ENCODE data around the gene KCNE3. TPM values are rescaled to one million over a fixed set of nuclear protein-coding genes. Genes with fewer than 3 reads are reported as not detected.

The KCNE3 gene
- total RNA-seq, 2 donors from 2014 or later = 31.9 to 41.2 TPM

GRCh38 chr11:74487875-74488274 is 20.5 kb upstream of the KCNE3 start:
- no peaks in the 10 kb centered on the region for H3K4me1 ChIP-seq
- intact Hi-C loops (cut with DNase I) = no loop called here
- TF ChIP-seq, protein P1, sequence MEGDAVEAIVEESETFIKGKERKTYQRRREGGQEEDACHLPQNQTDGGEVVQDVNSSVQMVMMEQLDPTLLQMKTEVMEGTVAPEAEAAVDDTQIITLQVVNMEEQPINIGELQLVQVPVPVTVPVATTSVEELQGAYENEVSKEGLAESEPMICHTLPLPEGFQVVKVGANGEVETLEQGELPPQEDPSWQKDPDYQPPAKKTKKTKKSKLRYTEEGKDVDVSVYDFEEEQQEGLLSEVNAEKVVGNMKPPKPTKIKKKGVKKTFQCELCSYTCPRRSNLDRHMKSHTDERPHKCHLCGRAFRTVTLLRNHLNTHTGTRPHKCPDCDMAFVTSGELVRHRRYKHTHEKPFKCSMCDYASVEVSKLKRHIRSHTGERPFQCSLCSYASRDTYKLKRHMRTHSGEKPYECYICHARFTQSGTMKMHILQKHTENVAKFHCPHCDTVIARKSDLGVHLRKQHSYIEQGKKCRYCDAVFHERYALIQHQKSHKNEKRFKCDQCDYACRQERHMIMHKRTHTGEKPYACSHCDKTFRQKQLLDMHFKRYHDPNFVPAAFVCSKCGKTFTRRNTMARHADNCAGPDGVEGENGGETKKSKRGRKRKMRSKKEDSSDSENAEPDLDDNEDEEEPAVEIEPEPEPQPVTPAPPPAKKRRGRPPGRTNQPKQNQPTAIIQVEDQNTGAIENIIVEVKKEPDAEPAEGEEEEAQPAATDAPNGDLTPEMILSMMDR (IDR thresholded peaks at IDR 0.05) = no peak
- H3K36me3 ChIP-seq = no peaks in the 10 kb centered on the region
- H3K9ac ChIP-seq (ENCODE audit: low read depth in 2 of 2, low read length in 2 of 2) = no peak overlapping the region
- H3K4me3 ChIP-seq = no peak overlapping the region
- H3K9me3 ChIP-seq = no peaks in the 10 kb centered on the region
- H3K27ac ChIP-seq = no peak overlapping the region
- DNase-seq = no peak
- no peaks in the 10 kb centered on the region for H3K27me3 ChIP-seq

DNA sequence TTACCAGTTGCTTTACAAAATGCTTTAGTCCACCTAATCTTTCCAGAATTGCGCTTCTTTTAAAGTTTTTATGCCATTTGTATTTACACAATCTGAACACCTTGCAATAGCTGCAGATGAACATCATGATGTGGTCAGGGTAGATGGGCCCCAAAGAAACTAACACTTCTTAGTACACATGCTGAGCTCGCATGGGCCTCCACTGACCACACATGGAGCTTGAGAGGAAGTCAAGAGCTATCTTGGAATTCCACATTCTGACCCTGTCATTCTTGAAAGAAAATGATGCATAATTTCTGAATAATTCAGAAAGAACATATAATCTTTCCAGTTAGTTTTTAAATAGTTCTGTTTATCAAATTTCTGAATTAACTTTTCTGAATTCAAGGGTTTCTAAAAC is 18.5 kb upstream of the KCNE3 start:
- intact Hi-C loops (cut with DNase I) = no loop called here
- DNase-seq = no peak
- H3K4me1 ChIP-seq = no peaks in the 10 kb centered on the region
- H3K4me3 ChIP-seq = no peak overlapping the region
- no peaks in the 10 kb centered on the region for H3K9me3 ChIP-seq
- H3K27me3 ChIP-seq = no peaks in the 10 kb centered on the region
- TF ChIP-seq, protein P1 (IDR thresholded peaks at IDR 0.05) = no peak
- no peaks in the 10 kb centered on the region for H3K36me3 ChIP-seq
- no peak overlapping the region for H3K9ac ChIP-seq (ENCODE audit: low read depth in 2 of 2, low read length in 2 of 2)
- H3K27ac ChIP-seq = no peak overlapping the region

DNA sequence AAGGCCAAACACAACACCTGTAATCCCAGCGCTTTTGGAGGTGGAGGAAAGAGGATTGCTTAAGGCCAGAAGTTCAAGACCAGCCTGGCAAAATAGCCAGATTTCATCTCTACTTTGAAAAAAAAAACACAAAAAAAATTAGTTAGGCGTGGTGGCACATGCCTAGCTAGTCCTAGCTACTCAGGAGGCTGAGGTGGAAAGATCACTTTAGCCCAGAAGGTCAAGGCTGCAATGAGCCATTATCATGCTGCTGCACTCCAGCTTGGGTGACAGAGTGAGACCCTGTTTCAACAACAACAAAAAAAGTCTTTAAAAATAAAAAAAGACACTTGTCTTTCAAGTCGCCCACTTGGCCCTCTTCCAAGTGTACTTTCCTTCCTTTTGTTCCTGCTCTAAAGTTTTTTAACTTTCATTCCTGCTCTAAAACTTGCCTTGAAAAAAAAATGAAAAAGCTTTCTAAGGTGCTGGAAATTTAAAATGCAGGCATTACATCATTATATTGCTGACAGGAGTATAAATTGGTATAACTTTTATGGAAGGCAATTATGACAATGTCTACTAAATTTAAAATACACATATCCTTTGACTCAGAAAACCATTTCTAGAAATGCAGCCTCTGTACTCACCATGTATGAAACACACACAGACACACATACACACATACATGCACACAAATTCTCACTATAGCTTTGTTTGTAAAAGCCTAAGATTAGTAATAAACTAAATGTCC is 13.5 kb upstream of the KCNE3 start:
- intact Hi-C loops (cut with DNase I) = no loop called here

GRCh38 chr11:74479732-74480123 is 12.4 kb upstream of the KCNE3 start:
- Histone ChIP-seq H3K9ac (ENCODE audit: low read depth in 2 of 2, low read length in 2 of 2) (no peak overlapping the region), H3K36me3 (no peaks in the 10 kb centered on the region), H3K27me3 (no peaks in the 10 kb centered on the region), H3K4me1 (no peaks in the 10 kb centered on the region), H3K4me3 (no peak overlapping the region), H3K27ac (no peak overlapping the region), H3K9me3 (no peaks in the 10 kb centered on the region)
- intact Hi-C loops (cut with DNase I) = no loop called here
- DNase-seq = no peak
- TF ChIP-seq, protein P1 (IDR thresholded peaks at IDR 0.05) = no peak

More for the DNA sequence above, 13.5 kb upstream of the KCNE3 start:
- H3K9me3 ChIP-seq = no peaks in the 10 kb centered on the region
- TF ChIP-seq, protein P1 (IDR thresholded peaks at IDR 0.05) = no peak
- H3K36me3 ChIP-seq = no peaks in the 10 kb centered on the region
- H3K27ac ChIP-seq = no peak overlapping the region
- no peak overlapping the region for H3K9ac ChIP-seq (ENCODE audit: low read depth in 2 of 2, low read length in 2 of 2)
- H3K4me3 ChIP-seq = no peak overlapping the region
- no peaks in the 10 kb centered on the region for H3K27me3 ChIP-seq
- DNase-seq = no peak
- no peaks in the 10 kb centered on the region for H3K4me1 ChIP-seq

DNA sequence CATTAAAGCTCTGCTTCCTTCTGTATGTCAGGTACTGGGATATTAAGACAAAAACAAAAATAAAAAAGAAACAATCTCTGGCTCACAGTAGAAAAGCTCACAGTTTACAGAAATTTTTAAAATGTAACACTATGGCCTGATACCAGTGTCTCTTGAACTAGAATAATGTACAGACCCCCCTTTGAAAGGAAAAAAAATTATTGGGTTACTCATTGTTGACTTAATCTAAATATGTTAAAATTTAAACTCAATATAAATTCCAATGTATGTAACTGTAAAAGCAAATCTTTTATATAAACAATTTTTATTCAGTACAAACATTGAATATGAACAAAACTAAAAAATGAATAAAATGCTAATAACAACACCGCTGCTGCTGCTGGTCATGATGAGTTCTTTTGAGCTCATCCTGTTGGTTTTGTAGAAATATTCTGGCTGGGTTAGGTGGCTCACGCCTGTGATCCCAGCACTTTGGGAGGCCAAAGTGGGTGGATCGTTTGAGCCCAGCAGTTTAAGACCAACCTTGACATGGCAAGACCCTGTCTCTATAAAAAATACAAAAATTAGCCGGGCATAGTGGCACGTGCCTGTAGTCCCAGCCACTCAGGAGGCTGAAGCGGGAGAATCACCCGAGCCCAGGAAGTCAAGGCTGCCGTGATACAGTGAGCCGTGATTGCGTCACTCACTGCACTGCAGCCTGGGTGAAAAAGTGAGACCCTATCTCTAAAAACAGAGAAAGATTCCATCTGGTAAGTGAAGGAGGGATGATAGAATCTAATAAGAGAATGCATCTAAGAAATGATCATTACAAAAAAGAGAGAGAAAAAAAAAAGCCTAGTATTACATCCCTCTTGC is 11.8 kb upstream of the KCNE3 start:
- Histone ChIP-seq H3K4me3 (no peak overlapping the region), H3K27ac (no peak overlapping the region), H3K9ac (ENCODE audit: low read depth in 2 of 2, low read length in 2 of 2) (no peak overlapping the region), H3K4me1 (no peaks in the 10 kb centered on the region), H3K9me3 (no peaks in the 10 kb centered on the region), H3K36me3 (no peaks in the 10 kb centered on the region), H3K27me3 (no peaks in the 10 kb centered on the region)
- DNase-seq = no peak
- intact Hi-C loops (cut with DNase I) = no loop called here
- TF ChIP-seq, protein P1 (IDR thresholded peaks at IDR 0.05) = no peak
